NCI-H187 (cell line): ENCODE results near the gene NPR2.

Experiments used
- DNase-seq, 2 experiments: peaks; one replicate each; lab custom pipeline; 2025; lab: John Stamatoyannopoulos, UW

NPR2 gene

GRCh38 chr9:35763803-35764202 is 27.6 kb upstream of the NPR2 start:
- DNase-seq, result no peak

GRCh38 chr9:35766997-35767396 is 24.4 kb upstream of the NPR2 start:
- no peak for DNase-seq

- no peak for DNase-seq
These were observed 23.9 kb upstream of the NPR2 start for GRCh38 chr9:35767458-35767857.

GRCh38 chr9:35769763-35770162 is 21.6 kb upstream of the NPR2 start:
- DNase-seq, result no peak

- no peak for DNase-seq
These were observed 20.3 kb upstream of the NPR2 start for GRCh38 chr9:35771075-35771433.

GRCh38 chr9:35771534-35771933 is 19.9 kb upstream of the NPR2 start:
- DNase-seq, result no peak

- DNase-seq, result no peak
These were observed 19.4 kb upstream of the NPR2 start for GRCh38 chr9:35771943-35772342.

- no peak for DNase-seq
These were observed 16.3 kb upstream of the NPR2 start for GRCh38 chr9:35774907-35775635.

GRCh38 chr9:35776018-35776417 is 15.4 kb upstream of the NPR2 start:
- DNase-seq, result peak; percentile 20 to 43

- no peak for DNase-seq
These were observed 12.9 kb upstream of the NPR2 start for GRCh38 chr9:35778496-35778895.

GRCh38 chr9:35781066-35781465 is 10.3 kb upstream of the NPR2 start:
- DNase-seq, result no peak

- DNase-seq, result no peak
These were observed 8.0 kb upstream of the NPR2 start for GRCh38 chr9:35783418-35783817.

GRCh38 chr9:35789541-35789940 is 1.9 kb upstream of the NPR2 start:
- no peak for DNase-seq

- DNase-seq, result no peak
These were observed 1.4 kb upstream of the NPR2 start for GRCh38 chr9:35790025-35790384.

GRCh38 chr9:35790385-35791296 is 750 bp upstream of the NPR2 start:
- peak in 1 of 2 experiments; percentile 55 for DNase-seq

- DNase-seq, result no peak
These were observed 828 bp downstream of the NPR2 start for GRCh38 chr9:35792024-35792813.

GRCh38 chr9:35792826-35793225 is 1.4 kb downstream of the NPR2 start:
- no peak for DNase-seq

GRCh38 chr9:35793461-35793860 is 2.1 kb downstream of the NPR2 start:
- DNase-seq, result no peak

- no peak for DNase-seq
These were observed 4.3 kb downstream of the NPR2 start for GRCh38 chr9:35795695-35796094.

GRCh38 chr9:35797311-35798109 is 6.1 kb downstream of the NPR2 start:
- no peak for DNase-seq

GRCh38 chr9:35798658-35799374 is 7.4 kb downstream of the NPR2 start:
- no peak for DNase-seq
